Stimulated activated naive CD8-positive, alpha-beta T cell treated with anti-CD3 and anti-CD28 coated beads, Interleukin-15, Interleukin-2, amounts not matched to agents 100 U/mL and 50 U/mL, for 24 hours (primary cell): ENCODE measurements around the gene PIP5K1B.

Experiments
- ATAC-seq: fragments of 150-1000 bp; cut with Tn5 transposase; one replicate; pipeline ENCODE4 v1.10.0; 2021
- DNase-seq: peaks from one replicate; pipeline ENCODE4 v3.0.0; 2021

PIP5K1B gene

DNA sequence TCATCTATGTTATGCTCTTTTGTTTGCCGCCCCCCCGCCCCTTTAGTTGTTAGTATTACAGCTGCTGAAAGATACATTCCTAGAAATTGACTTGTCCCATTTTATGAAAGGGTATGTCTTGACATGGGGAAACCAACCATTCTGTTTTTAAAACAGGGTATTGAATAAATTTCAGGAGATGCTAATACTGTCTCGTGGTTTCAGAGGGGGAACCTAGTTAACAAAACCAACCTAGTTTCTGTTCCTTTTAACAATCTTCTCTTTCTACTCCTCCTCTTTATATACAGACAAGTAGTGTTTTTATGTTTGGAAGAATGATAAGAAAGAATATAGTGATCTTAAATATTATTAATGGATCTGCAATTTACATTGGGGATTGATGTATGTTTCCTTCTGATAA, 3.5 kb downstream of the PIP5K1B start:
- DNase-seq (no peak), ATAC-seq (no peak)

DNA sequence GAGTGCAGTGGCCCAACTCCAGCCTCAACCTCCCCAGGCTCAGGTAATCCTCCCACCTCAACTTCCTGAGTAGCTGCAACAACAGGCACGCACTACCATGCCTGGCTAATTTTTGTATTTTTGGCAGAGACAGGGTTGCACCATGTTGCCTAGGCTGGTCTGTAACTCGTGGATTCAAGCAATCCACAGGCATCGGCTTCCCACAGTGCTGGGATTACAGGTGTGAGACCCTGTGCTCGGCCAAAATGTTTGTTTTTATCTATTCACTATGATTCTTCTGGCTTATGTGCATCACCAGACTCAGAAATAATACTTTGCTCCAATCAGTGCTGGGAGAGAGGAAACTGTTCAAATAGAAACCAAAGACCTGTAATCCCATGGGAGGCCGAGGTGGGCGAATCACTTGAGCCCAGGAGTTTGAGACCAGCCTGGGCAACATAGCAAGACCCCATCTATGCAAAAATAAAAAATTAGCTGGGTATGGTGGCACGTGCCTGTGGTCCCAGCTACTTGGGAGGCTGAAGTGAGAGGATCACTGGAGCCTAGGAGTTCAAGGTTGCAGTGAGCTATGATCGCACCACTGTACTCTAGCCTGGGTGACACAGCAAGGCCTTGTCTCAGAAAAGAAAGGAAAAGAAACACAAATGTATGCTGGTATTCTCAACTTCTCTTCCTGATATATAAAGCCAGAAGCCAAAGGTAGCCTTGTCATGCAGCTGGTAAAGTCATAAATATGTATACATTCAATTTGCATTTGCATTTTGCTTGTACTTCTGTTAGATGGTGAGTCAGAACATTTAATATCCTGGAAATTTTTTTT, 4.5 kb downstream of the PIP5K1B start:
- DNase-seq, result no peak
- ATAC-seq, result no peak

DNA sequence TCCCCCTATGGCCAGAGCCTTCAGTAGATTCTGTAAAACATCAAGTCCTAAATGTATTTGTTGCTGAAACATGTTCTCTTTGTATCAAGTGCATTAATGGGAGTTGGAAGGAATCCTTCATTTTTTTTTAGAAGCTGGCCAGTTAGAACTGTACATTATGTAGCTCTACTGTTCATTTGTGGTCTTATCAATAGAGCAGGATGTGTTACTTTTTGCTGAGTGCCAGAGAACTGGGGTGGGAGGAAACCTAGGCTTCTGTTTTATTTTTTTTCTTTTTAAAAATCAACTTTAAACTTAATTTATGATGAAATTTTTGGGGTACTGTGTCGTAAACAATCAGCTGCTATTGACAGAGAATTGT, 5.1 kb downstream of the PIP5K1B start:
- ATAC-seq (no peak), DNase-seq (no peak)

DNA sequence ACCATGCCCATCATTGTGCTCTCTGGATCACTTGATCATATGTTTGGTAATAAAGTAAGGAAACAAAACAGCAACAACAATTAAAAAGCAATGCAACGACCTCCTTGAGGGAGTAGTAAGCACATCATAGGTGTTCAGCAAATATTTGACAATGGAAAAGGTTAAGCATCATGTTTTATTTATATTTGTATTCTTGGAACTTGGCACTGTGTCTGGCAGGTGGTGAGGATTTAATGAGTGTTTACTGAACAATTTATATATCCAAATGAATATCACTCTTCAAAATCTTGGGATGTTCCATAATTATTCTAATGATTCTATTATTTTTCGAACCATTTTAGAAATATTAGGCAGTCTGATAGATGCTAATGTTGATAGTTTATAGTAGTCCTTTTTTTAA, 6.2 kb downstream of the PIP5K1B start:
- DNase-seq (no peak), ATAC-seq (no peak)

DNA sequence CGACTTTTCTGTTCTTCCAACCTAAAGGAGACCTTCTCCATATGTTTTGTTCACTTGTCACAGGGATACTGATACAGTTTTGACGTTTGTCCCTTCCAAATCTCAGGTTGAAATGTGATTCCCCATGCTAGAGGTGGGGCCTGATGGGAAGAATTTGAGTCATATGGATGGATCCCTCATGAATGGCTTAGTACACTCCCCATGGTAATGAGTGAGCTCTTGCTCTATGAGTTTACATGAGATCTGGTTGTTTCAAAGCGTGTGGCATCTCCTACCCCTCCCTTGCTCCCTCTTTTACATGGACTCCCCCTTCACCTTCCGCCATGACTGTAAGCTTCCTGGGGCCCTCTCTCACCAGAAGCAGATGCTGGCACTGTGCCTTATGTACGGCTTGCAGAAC, 6.9 kb downstream of the PIP5K1B start:
- no peak for DNase-seq
- ATAC-seq, result no peak

DNA sequence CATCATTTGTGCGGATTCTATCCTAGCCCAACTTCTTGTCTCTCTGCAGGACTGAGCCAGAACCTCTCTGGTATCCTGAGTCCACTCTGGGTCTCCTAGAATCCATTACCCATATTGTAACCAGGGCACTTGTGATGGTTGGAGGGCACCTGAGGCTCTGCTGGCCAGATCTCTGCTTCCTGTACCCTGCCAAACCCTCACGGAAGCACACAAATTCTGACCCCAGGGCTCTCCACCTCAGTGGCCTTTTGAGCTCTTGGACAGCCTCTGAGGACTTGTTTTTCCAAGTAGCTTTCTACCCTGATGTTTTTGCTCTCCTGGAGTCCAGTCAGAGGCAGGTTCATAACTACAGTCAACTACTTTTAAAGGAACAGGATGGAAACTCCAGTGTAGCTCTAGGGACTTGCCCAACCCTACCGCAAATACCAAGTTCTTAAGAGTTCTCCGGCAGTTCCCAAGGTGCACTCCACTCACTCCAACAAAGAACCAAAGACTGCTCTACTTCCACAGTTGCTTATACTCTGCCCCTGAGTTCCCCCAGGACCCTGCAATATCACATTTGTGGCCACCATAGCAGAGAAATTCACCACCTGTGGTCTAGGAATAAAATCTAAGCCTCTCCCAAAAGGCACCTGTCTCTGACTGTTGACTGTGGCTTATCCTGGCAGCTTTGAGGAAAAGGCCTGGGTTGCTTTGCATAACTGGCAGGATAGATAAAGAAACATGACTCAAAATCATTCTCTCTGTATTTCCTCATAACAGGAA, 9.6 kb downstream of the PIP5K1B start:
- ATAC-seq, result no peak
- no peak for DNase-seq

DNA sequence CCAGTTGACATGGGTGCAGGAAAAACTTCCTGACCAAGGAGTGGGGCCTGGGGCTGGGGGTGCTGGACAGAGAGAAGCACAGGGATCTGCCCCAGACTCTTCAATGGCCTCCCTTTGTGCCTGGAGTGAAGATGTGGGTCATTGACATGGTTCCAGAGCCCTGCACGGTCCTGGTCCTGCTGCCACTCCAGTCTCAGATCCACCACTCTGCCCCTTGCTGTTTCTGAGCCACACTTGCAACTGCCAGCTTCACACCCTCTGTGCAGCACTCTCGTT, 10.1 kb downstream of the PIP5K1B start:
- DNase-seq, result no peak
- ATAC-seq, result no peak

DNA sequence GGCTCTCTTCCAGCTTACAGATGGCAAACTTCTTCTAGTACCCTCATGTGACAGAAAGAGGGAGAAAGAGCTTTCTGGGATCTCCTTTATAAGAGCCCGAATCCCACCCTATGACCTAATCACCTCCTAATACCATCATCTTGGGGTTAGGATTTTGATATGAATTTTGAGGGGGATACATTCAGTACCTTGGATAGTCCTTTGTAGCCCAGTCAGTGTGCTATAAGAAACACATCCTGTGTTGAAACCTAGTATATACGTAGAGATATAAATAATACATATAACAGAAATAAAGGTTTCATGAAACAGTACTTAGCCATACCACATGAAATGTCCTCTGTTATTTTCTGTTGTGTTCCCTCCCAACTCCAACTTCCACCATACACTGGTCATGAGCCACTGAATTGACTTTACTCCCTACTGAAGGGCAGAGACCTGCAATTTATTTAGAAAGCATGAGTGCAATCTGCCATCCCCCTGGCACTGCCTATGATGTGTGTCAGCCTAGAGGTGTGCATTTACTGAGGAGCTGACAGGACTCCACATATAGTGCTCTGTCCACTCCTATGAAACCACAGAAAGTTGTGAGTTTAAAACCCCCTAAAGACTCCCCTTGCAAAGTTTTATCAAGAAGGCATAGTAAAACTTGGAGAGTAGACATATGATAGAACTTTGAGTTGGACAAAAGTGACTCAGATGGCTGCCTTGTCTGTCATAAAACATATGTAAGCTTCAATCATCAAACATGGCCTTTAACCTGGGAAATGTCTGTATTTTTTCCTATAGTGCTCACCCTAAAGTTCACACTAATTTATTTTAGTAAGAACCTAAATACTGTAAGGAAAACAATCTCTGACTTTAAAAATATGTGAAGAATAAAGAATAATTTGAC, 12.8 kb downstream of the PIP5K1B start:
- no peak for DNase-seq
- ATAC-seq, result no peak

DNA sequence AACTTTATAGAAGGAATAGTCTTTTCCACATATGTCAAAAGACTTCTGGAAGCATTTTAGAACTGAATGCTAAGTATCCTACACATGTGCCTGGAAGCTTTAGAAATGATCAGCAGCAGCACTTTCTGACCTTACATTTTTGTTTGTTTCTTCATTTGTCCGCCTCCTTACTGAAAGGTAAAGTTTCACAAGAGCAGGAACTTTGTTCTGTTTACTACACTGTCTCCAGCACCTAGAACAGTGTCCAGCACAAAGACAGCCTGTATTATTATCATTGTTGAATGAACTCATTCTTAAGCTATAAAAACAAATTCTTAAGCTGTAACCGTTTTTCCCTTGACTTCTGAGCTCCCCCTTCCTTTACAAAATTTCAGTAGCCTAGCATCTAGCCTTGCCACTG, 14.8 kb downstream of the PIP5K1B start:
- DNase-seq (no peak), ATAC-seq (no peak)

DNA sequence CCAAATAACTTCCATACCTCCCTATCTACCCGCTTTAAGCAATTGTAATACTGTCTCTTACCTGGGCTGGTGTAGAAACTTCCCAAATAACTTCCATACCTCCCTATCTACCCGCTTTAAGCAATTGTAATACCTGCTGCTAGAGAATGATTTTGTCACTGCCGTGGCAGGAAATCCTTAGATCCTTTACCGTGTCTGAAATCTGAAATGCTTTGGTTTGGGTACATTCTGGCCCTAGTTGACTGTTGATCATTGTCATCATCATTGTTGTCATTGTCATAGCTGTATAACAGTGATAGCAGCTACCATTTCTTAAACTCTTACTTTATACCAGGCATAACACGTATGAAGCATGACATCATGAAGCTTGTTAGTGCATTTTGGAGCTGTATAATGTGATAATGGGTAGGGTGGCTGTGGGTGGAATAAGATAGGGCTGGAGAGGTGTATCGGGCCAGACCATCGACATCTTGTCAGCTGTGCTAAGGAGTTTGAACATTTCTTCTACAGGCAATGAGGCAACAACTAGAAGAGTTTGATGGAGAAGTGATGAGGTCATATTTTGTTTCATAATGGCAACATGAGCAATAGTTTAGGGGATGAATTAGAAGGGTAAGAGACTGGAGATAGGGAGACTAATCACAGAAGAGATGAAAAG, 15.7 kb downstream of the PIP5K1B start:
- ATAC-seq, result no peak
- DNase-seq, result no peak

DNA sequence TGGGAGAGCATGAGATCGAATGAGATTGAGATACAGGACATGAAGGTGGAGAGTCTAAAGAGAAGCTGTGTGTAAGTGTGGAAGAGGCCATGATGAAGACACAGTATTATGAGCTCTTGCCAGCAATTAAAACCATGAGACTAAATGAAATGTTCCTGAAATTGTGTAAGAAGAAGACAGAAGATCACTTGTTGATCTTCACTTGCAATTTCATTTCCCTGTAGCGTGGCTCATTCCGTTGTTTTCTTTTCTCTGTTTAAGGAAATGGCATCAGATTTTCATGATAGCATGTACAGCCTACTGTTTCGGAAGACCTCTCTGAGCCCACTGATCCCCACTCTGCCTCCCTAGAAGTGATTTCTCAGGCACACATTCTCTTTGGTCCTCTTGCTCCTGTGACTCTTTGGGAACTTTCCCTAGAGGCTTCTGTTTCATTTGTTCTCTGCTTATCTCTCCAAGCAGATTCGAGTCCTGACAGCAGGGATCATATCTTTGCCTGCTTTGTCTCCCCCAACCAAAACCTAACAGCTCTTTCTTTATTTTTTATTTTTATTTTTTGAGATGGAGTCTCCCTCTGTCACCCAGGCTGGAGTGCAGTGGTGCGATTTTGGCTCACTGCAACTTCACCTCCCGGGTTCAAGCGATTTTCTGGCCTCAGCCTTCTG, 16.8 kb downstream of the PIP5K1B start:
- DNase-seq (no peak), ATAC-seq (no peak)

DNA sequence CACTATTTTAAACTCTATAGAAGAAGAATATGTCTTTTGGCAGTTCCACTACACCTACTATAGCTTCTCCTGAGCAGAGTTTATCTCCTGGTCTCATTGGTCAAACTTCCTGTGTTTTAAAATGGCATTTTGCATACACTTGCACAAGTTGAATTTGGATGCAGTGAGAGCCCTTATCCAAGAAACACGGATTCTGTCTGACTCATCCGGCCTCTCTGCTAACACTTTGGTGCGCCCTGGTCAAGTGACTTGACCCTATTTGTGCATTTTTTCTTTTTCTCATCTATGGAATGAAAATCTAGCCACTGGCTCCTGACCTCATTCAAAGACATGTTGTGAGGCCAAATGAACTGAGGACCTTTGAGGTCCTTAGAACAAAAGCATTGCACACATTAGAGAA, 20.0 kb downstream of the PIP5K1B start:
- DNase-seq (no peak), ATAC-seq (no peak)

DNA sequence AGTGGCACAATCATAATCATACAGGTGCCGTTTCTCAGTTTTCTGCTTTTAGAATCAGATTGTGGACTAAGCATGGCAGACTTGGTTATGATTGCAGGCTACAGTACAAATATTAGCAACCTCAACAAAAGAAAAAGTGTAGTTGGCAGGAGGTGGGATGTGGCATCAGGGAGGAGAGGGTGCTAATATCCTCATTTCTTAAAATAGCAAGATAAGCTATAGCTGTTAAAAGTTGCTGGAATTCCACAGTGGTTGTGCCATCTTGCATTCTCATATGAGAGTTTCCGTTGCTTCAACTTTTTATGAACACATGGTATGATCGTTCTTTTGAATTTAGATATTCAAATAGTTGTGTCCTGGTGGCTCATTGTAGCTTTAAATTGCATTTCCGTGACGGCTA, 21.4 kb downstream of the PIP5K1B start:
- ATAC-seq (no peak), DNase-seq (no peak)

DNA sequence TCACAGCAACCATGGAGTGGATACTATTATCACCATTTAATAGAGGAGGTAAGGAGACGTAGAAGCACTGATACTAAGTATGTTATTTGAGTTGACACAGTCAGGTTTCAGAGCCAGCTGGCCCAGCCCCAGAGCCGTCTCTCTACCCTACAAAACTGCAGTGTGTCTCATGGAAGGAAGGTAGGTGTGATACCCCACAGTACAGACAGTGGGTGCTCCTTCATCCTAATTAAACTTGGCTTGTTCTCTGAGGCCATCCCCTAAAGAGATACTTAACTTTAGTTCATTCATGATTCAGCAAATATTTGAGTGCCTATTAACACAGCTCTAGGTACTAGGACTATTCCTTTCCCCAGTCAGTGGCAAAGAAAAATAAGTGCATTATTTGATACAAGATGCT, 22.6 kb downstream of the PIP5K1B start:
- DNase-seq (no peak), ATAC-seq (no peak)

DNA sequence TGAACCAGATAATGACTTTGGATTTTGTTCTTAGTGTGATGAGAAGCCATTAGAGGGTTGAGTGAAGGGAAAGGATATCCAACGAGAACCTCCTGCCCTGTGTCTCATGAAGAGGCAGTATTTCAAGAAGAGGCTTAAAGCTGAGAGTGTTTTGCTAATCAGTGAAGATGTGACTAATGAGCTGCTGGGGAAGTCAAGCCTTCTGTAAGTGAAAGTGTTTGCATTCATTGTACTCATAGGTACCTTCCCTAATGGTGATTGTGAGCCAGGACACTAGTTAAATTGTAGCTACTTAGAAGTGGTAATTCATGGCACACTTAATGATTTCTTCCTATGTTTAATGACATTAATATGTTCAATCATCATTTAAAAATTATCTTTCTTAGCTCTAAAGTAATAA, 23.7 kb downstream of the PIP5K1B start:
- DNase-seq (no peak), ATAC-seq (no peak)

DNA sequence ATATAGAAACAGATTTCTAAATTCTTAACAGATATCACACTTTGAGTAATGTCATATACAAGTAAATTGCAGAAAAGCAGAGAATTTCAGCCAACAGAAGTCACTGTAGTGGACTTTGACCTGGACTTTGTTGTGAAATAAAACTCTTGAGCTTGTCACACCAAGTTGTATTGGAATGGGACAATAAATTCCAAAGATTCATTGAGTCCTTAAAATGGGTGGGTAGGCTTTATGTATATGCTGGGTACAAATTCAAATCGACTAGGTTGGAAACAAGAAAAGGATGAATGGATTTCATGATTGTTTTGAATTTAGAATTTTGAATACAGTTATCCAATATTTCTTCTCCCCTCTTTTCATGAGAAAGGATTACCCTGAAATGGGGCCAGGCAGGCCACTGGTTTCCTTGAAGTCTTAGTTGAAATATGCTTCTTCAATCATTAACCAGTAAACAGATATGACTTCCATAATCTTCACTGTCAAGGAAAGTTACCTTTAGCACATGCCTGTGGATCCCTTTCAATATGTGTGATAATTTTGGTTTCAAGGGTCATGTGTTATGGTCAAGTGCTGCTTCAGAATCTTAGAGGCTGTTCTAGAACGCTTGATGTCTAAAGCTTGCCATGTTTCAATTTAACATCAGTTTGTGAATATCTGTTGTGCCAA, 25.7 kb downstream of the PIP5K1B start:
- DNase-seq (no peak), ATAC-seq (no peak)

DNA sequence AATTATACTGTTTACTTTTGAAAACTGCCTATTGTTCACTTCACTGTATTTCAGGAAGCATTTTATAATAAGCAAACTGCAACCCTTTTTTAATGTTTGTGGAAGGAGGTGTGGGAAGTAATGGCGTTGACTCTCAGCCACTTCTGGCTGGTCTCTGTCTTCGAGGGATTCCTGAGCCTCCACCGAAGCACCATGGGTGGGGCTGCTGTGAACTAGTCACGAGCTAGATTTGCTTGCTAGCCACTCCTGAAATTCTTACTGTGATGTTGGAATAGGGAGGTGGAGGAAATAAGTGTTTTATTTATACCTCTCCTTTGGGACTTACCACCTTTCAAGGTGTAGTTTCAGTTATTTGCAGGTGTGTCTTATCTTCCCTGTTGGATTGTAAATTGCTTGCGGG, 26.8 kb downstream of the PIP5K1B start:
- DNase-seq (no peak), ATAC-seq (no peak)

DNA sequence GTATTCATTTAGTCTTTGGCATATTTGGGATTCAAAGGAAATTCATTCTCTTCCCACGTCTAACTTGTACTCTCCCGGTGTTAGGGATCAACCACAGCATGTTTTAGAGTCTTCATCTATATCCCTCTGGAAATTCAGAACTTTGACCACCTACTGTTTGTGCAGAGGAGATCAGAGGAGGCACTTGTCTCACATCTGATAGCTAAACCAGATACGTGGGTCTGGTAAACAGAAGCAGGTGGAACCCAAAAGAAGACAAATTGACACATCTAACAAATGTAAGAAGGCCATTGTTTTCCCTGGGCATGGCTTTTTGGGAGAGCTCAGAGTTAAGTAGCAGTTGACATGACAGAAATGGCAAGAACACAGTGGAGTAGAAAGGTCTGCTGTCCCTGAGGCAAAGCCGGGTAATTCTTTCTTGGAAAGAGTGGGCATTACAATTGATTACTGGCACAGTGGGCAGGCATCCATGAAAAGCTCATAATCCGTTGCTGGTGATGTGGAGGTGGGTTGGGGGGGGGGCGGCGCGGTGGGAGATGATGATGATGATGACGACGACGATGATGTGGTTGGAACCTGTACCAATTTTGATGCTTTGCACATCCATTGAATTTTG, 27.5 kb downstream of the PIP5K1B start:
- ATAC-seq (no peak), DNase-seq (no peak)

DNA sequence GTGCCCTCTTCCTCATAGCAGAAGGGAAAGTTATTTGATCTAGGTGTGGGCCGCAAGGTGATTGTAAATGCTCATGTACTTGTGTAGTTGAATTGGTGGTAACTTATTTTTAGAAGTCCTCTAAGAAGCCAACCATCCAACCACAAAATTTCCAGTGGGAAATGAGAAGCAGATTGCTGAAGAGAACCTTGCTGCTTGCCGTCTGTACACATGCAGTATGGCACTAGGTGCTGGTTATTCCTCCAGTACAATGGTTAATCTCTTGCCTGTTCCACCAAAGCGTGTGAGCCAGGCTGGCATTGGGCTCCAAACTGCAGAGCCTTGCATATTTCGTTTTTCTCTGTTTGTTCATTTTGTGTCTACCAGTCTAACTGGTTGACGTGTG, 28.0 kb downstream of the PIP5K1B start:
- ATAC-seq, result no peak
- DNase-seq, result no peak

DNA sequence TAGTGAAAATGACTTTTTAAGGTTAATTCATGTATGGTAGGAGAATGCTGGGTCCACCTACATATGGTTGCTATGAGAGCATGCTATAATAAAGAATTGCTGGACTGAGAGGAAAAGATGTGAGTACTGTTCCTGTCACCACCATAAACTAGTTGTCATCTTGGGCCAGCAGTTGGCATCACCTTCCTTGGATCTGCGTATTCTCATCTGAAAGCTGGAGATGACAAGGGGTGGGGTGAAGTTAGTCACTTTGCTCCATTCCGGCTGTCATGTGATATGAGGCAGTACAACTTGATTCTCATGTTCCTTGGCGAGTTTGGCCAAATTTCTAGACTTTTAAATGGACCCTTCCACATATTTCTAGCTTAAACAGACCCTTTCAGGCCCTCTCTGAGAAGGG, 33.3 kb downstream of the PIP5K1B start:
- DNase-seq (no peak), ATAC-seq (no peak)

DNA sequence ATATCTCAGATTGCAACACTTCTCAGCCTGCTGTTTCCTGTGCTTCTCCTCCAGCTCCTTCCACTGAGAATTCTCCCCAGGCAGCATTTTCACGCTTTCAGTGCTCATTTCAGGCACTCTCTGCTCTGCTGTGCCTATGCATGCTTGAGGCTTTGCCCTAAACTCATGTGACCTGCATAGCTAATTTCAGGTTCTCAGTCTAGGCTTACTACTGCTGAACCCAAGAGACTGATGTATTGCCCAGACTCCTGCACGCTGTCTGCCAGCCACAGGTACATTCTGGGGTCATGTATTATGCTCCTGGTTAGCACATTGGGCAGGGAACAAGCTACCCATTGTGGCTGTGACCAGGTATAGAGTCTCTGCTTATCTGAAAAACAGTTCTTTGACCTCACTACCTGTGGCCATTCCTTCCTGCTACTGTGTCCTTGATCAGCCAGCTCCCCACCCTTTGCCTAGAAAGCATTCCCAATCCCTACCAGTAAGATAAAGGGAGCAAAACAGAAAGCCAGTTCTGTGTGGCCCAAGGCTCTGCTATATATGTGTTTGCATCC, 34.7 kb downstream of the PIP5K1B start:
- no peak for ATAC-seq

More for the DNA sequence above, 34.7 kb downstream of the PIP5K1B start:
- DNase-seq, result no peak
